Heart left ventricle (tissue), 13 donors: Measurements from ENCODE around the gene GALNT18.

Source experiments
- CTCF ChIP-seq, 12 donors: fragments of 200-600 bp; sonication (generic) in 4 of 12; IDR thresholded peaks; one replicate each; pipeline versions ENCODE4 v1.5.0 to v1.8.0; 2018 to 2022; ENCODE audit warnings: antibody characterized with exemption in 12 of 12, mild to moderate bottlenecking in 5 of 12
- POLR2A ChIP-seq, 2 donors: fragments of 450-650 bp; IDR thresholded peaks; one replicate each; pipeline ENCODE4 v1.6.1; 2017; ENCODE audit warnings: antibody characterized with exemption in 2 of 2, mild to moderate bottlenecking in 2 of 2, moderate library complexity in 2 of 2
- donor health status: ischemic (EF 13 %, LVEDD 7.1; RV severe dilation, severe dysfunction).
- donor health status: DM: no; HTN: yes; CAD: no.
- donor health status: DM: no; HTN: no; CAD: no.
- donor health status: ischemic (EF 25% LVEDD 6.9; RV normal size, moderate dysfunction).
- donor health status: ischemic (EF 25% LVEDD 5.7; RV mildly dilated, moderate dysfunction).
- donor health status: ischemic (EF 35%, LVEDD 5.7; RV mildly dilated, moderate dysfunction).
- donor health status: nonischemic (EF 11% LVEDD 7.7; RV severe dilation, severe dysfunction).
- donor health status: DM: yes; HTN: yes; CAD: no.
- donor health status: PGD.
- donor health status: ischemic (EF 29% LVEDD 5.4; RV normal size, mild dysfunction).
- donor health status: nonischemic (EF 23%, LVEDD 6.1; RV moderate dilation, normal function).

- TF ChIP-seq CTCF (IDR thresholded peaks at IDR 0.05) (no peak), POLR2A (IDR thresholded peaks at IDR 0.05) (no peak)
Observed at GRCh38 chr11:11293798-11294550, 327.8 kb downstream of the GALNT18 start.
